ENCODE measurements around the gene AOX1. TPM values are rescaled to one million over a fixed set of nuclear protein-coding genes. Genes with fewer than 3 reads are reported as not detected.

AOX1 gene
- total RNA-seq, 1 experiment from 2014 or later = 0.71 TPM

DNA sequence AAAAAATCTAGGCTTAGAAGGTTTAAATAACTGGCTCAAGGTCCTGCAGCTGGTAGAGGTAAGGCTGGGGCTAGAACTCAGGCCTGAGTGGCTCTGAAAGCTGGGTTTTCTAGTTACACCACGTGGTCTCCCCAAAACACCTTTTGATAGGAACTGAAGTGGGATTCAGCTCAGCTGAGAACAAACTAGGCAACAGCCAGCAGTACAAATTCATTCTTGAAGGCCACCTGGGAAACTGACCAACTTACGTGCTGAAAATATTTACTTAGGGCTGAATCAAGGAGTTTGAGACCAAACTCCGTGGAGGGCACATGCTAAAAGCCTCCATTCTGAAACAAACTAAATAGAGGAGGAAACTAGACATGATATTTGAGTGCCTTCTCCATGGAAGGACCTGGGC, 67.2 kb downstream of the AOX1 start:
- no TSS peak for BruUV-seq (replicated peaks)
- Histone ChIP-seq H3K9ac (ENCODE audit: low read length) (no peak overlapping the region), H3K27ac (ENCODE audit: low read depth, low read length) (no peak overlapping the region), H3K27me3 (ENCODE audit: insufficient read depth, low read length) (no peaks in the 10 kb centered on the region), H3K4me1 (ENCODE audit: control insufficient read depth in 1 of 2, insufficient read depth in 2 of 2, low read length in 2 of 2) (peaks cover 0 to 10% of the 10 kb centered on the region in 2 experiments; a peak in 2 of 4 replicates), H3K79me2 (ENCODE audit: insufficient read depth, low read length) (no peaks in the 10 kb centered on the region), H3K36me3 (ENCODE audit: control insufficient read depth in 1 of 2, insufficient read depth in 2 of 2, low read length in 2 of 2) (no peaks in the 10 kb centered on the region), H3K9me2 (ENCODE audit: insufficient read depth) (no peaks in the 10 kb centered on the region), H3K9me3 (ENCODE audit: control insufficient read depth in 1 of 2, insufficient read depth in 1 of 2, low read depth in 1 of 2, low read length in 2 of 2) (no peaks in the 10 kb centered on the region), H3K4me3 (replicated peaks in 1 of 2; ENCODE audit: low read depth in 1 of 2, low read length in 2 of 2) (no peak overlapping the region), H2AFZ (ENCODE audit: low read depth, low read length, poor library complexity, severe bottlenecking) (no peak overlapping the region), H3K4me2 (ENCODE audit: low read length) (no peak overlapping the region), H4K20me1 (ENCODE audit: insufficient read depth) (no peaks in the 10 kb centered on the region)
- ChIA-PET POLR2A (no interaction called here), RAD21 (ENCODE audit: low non-redundant PET in 1 of 2, low total read pairs in 2 of 2, uncharacterized antibody in 2 of 2, unreplicated experiment in 2 of 2) (no interaction called here), CTCF (no interaction called here)
- intact Hi-C loops (cut with micrococcal nuclease) = no loop called here
- TF ChIP-seq, protein P1, sequence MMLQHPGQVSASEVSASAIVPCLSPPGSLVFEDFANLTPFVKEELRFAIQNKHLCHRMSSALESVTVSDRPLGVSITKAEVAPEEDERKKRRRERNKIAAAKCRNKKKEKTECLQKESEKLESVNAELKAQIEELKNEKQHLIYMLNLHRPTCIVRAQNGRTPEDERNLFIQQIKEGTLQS (IDR thresholded peaks at IDR 0.05) = no peak
- no peak for DNase-seq (ENCODE audit: low read depth, low spot score)
- no peak for ATAC-seq

DNA sequence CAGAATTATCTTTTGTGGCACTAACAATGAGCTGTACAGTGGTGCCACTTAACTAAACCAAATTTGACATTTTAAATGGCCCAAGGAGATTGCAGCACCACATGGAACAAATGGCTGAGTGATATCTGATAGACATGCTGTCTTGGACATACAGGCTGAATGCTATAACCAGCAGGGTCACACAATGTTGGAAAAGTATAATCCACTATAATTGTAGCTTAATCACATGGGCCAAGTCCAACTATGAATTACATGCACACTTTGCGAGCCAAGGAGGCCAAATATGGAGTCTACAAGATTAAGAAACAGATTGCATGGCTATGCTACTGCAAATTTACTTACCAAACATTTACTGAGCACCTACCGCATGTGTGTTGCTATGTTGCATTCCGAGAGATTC, 69.0 kb downstream of the AOX1 start:
- no peaks in the 10 kb centered on the region for H3K79me2 ChIP-seq (ENCODE audit: insufficient read depth, low read length)
- no peak for DNase-seq (ENCODE audit: low read depth, low spot score)
- no peak overlapping the region for H2AFZ ChIP-seq (ENCODE audit: low read depth, low read length, poor library complexity, severe bottlenecking)
- H3K9me3 ChIP-seq (ENCODE audit: control insufficient read depth in 1 of 2, insufficient read depth in 1 of 2, low read depth in 1 of 2, low read length in 2 of 2) = no peaks in the 10 kb centered on the region
- RAD21 ChIA-PET (ENCODE audit: low non-redundant PET in 1 of 2, low total read pairs in 2 of 2, uncharacterized antibody in 2 of 2, unreplicated experiment in 2 of 2) = no interaction called here
- H3K9ac ChIP-seq (ENCODE audit: low read length) = no peak overlapping the region
- BruUV-seq (replicated peaks) = no TSS peak
- no peaks in the 10 kb centered on the region for H3K27me3 ChIP-seq (ENCODE audit: insufficient read depth, low read length)
- intact Hi-C loops (cut with micrococcal nuclease) = loop anchor here (5.0 kb wide), 1 partner anchor 78 kb away; no protein-coding TSS in a partner anchor
- H3K27ac ChIP-seq (ENCODE audit: low read depth, low read length) = no peak overlapping the region
- CTCF ChIA-PET = no interaction called here
- no peaks in the 10 kb centered on the region for H3K9me2 ChIP-seq (ENCODE audit: insufficient read depth)
- H3K4me3 ChIP-seq (replicated peaks in 1 of 2; ENCODE audit: low read depth in 1 of 2, low read length in 2 of 2) = no peak overlapping the region
- no peaks in the 10 kb centered on the region for H4K20me1 ChIP-seq (ENCODE audit: insufficient read depth)
- ATAC-seq = no peak
- peaks cover 0 to 11% of the 10 kb centered on the region in 2 experiments; a peak in 1 of 4 replicates for H3K4me1 ChIP-seq (ENCODE audit: control insufficient read depth in 1 of 2, insufficient read depth in 2 of 2, low read length in 2 of 2)
- no peaks in the 10 kb centered on the region for H3K36me3 ChIP-seq (ENCODE audit: control insufficient read depth in 1 of 2, insufficient read depth in 2 of 2, low read length in 2 of 2)
- no peak overlapping the region for H3K4me2 ChIP-seq (ENCODE audit: low read length)
- POLR2A ChIA-PET = no interaction called here
- TF ChIP-seq EZH2phosphoT487 (IDR thresholded peaks at IDR 0.05; ENCODE audit: borderline replicate concordance) = no peak
- no peak for TF ChIP-seq ZNF274 (IDR thresholded peaks at IDR 0.05; ENCODE audit: low read depth, low read length)
- no peak for TF ChIP-seq JUND (IDR thresholded peaks at IDR 0.05)
- TF ChIP-seq, protein P2, sequence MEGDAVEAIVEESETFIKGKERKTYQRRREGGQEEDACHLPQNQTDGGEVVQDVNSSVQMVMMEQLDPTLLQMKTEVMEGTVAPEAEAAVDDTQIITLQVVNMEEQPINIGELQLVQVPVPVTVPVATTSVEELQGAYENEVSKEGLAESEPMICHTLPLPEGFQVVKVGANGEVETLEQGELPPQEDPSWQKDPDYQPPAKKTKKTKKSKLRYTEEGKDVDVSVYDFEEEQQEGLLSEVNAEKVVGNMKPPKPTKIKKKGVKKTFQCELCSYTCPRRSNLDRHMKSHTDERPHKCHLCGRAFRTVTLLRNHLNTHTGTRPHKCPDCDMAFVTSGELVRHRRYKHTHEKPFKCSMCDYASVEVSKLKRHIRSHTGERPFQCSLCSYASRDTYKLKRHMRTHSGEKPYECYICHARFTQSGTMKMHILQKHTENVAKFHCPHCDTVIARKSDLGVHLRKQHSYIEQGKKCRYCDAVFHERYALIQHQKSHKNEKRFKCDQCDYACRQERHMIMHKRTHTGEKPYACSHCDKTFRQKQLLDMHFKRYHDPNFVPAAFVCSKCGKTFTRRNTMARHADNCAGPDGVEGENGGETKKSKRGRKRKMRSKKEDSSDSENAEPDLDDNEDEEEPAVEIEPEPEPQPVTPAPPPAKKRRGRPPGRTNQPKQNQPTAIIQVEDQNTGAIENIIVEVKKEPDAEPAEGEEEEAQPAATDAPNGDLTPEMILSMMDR (IDR thresholded peaks at IDR 0.05 in 2 of 3, conservative IDR thresholded peaks at IDR 0.05 in 1 of 3; ENCODE audit: borderline replicate concordance in 1 of 3, insufficient read depth in 1 of 3, low read depth in 2 of 3, low read length in 2 of 3) = no peak
- no peak for TF ChIP-seq TCF7L2 (IDR thresholded peaks at IDR 0.05; ENCODE audit: borderline replicate concordance, extremely low read depth, insufficient read depth, insufficient read length)
- TF ChIP-seq ZFX (IDR thresholded peaks at IDR 0.05) = no peak
- TF ChIP-seq, protein P1 (IDR thresholded peaks at IDR 0.05) = no peak
- no peak for TF ChIP-seq ELF1 (IDR thresholded peaks at IDR 0.05; ENCODE audit: borderline replicate concordance, low read depth)
- TF ChIP-seq EZH2 (IDR thresholded peaks at IDR 0.05) = no peak
- no peak for TF ChIP-seq CEBPB (IDR thresholded peaks at IDR 0.05; ENCODE audit: low read depth)
- no peak for TF ChIP-seq SRF (IDR thresholded peaks at IDR 0.05; ENCODE audit: low read depth)
